ENCODE results near the gene PACRG.

PACRG gene

DNA sequence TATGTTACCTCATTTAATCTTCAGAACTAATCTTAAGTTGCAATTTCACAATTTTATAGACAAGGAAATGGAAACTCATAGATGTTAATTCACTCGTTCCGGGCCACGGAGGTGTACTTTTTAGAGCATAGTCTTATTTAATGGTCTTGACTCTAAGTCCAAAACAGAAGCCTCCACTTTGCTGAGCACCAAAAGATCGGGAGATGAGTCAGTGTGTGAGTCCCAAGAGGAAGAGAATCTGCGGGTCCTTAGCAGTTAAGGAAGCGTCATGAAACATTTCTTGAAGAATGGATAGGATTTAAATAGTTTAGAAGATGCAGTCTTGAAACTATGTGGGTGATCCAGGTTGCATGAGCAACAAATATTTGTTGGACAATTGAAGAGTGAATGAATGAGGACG lies 454.9 kb downstream of the PACRG start:
- TF ChIP-seq, protein P1, sequence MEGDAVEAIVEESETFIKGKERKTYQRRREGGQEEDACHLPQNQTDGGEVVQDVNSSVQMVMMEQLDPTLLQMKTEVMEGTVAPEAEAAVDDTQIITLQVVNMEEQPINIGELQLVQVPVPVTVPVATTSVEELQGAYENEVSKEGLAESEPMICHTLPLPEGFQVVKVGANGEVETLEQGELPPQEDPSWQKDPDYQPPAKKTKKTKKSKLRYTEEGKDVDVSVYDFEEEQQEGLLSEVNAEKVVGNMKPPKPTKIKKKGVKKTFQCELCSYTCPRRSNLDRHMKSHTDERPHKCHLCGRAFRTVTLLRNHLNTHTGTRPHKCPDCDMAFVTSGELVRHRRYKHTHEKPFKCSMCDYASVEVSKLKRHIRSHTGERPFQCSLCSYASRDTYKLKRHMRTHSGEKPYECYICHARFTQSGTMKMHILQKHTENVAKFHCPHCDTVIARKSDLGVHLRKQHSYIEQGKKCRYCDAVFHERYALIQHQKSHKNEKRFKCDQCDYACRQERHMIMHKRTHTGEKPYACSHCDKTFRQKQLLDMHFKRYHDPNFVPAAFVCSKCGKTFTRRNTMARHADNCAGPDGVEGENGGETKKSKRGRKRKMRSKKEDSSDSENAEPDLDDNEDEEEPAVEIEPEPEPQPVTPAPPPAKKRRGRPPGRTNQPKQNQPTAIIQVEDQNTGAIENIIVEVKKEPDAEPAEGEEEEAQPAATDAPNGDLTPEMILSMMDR (conservative IDR thresholded peaks at IDR 0.05; ENCODE audit: low read depth) = no peak
- ChIA-PET POLR2A (ENCODE audit: low non-redundant PET) (no interaction called here), CTCF (no interaction called here)
- H3K27ac ChIP-seq = no peak overlapping the region
- DNase-seq (ENCODE audit: low spot score) = no peak

DNA sequence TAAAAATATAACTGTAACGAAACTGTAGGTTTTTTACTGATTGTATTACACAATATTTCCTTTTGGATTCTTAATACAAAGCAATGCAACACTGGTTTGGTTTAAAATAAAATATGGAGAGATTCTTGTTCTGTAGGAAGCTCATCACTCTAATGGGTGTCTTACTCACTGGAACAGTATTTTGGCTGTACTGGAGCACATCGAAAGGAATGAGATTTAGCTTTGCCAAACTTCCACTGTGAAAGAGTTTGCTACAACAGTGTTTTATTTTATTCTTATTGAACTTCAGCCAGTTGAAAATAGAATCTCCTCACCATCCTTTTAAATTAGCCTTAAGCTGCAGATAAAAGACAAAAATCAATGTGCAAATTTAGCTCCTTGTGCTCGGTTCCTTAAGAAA lies 456.0 kb downstream of the PACRG start:
- DNase-seq (ENCODE audit: low spot score) = no peak
- CTCF ChIA-PET = interaction anchor here (0.5 to 1.2 kb wide), 4 partner anchors 13 to 1009 kb away, joined by 3 to 6 read pairs (median 4); no protein-coding TSS in a partner anchor
- H3K27ac ChIP-seq = no peak overlapping the region
- POLR2A ChIA-PET (ENCODE audit: low non-redundant PET) = no interaction called here
- TF ChIP-seq, protein P1 (conservative IDR thresholded peaks at IDR 0.05; ENCODE audit: low read depth) = no peak

DNA sequence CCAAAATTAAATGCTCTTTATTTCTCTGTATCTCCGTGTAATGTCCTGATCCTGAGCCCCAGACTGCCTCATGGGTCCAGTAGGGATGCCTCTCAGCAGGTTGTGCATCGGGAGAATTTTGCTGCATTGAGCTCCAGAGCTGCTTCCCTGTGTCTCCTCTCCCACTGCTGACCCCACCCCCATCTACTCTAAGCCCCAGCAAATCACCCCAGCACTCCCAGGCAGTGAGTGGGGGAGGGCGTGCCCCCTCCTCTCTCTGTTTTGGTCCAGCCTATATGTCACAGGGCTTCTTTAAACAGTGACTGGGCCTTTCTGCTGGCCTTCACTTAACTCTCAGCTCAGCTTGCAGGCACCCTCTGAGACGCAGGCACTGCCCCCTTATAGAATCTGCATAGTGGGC lies 458.0 kb downstream of the PACRG start:
- TF ChIP-seq, protein P1 (conservative IDR thresholded peaks at IDR 0.05; ENCODE audit: low read depth) = no peak
- CTCF ChIA-PET = no interaction called here
- no peak overlapping the region for H3K27ac ChIP-seq
- POLR2A ChIA-PET (ENCODE audit: low non-redundant PET) = no interaction called here
- DNase-seq (ENCODE audit: low spot score) = no peak

DNA sequence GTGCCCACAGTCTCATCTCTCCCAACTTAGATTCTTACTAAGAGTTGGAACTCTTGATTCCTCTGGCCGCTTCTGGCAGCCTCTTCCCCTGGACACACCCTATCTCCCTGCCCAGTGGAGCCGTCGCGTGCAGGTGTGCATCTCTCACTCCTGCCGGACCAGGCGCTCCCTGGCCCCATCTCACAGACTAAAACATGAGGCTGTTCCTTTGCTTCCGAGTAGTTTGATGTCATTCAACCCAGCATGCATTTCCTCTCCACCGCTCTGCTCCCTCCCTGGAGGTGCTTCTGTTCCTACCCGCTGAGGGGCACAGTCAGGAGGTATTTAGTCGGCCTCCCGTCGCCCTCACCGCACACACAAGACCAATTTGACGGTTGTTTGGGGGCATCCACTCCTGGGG lies 458.8 kb downstream of the PACRG start:
- POLR2A ChIA-PET (ENCODE audit: low non-redundant PET) = no interaction called here
- DNase-seq (ENCODE audit: low spot score) = no peak
- CTCF ChIA-PET = no interaction called here
- H3K27ac ChIP-seq = no peak overlapping the region
- TF ChIP-seq, protein P1 (conservative IDR thresholded peaks at IDR 0.05; ENCODE audit: low read depth) = no peak

DNA sequence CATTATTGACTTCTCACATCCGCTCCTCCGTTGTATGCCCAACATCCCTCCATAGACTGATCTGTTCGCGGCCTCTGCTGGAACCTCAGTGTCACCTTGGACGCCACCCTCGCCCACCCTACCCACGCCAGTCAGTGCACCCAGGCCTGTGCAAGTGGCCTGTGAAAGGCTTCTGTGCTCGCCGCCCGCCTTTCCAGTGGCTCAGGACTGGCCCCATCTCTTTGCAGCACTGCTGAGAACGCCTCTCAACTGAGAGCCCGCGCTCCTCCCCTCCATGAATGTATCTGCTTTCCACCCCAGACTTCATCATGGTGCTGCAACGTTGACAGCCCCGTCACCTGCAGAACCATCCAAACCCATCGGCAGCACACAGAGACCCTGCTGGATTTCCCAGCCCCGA lies 459.4 kb downstream of the PACRG start:
- TF ChIP-seq, protein P1 (conservative IDR thresholded peaks at IDR 0.05; ENCODE audit: low read depth) = no peak
- DNase-seq (ENCODE audit: low spot score) = no peak
- CTCF ChIA-PET = no interaction called here
- no peak overlapping the region for H3K27ac ChIP-seq
- POLR2A ChIA-PET (ENCODE audit: low non-redundant PET) = no interaction called here

DNA sequence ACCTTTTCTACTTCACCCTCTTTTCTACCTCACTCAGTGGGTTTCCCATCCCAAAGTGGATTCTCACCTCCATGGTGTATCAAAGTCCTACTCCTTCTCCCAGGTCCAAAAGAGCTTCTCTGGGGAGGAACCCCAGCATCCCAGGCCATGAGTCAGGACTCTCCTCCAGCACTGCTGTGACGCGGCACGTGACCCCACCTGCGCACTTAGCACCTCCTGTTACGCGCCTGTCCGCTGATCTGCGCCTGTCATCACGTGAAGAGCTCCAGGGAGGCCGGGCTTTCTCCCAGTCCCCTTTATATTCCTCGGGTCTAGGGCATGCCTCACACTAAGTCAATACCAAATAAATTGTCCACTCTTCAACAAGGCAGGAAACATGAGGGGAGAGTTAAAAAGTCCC lies 459.8 kb downstream of the PACRG start:
- ChIA-PET POLR2A (ENCODE audit: low non-redundant PET) (no interaction called here), CTCF (no interaction called here)
- no peak for DNase-seq (ENCODE audit: low spot score)
- H3K27ac ChIP-seq = no peak overlapping the region
- TF ChIP-seq, protein P1 (conservative IDR thresholded peaks at IDR 0.05; ENCODE audit: low read depth) = no peak

DNA sequence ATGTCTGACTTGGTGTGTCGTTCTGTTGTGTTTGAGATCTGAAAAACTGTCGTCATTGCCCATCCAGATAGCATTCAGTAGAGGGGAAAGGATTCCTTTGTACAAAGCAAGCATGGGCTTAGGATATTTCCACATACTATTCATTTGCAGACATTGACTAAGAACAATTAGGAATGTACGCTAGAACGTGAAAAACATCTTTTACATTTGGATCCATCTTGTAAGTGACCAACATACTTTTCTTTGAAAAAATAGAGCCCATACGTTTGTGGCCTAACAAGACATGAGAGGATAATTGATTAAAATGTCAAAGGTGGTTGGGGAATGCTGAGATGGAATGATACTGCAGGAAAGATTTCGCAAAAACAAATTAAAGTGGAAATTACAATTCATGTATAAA lies 461.0 kb downstream of the PACRG start:
- no peak overlapping the region for H3K27ac ChIP-seq
- CTCF ChIA-PET = no interaction called here
- POLR2A ChIA-PET (ENCODE audit: low non-redundant PET) = no interaction called here
- DNase-seq (ENCODE audit: low spot score) = no peak
- TF ChIP-seq, protein P1 (conservative IDR thresholded peaks at IDR 0.05; ENCODE audit: low read depth) = no peak

All from RWPE1 (cell line).